Stomach (tissue), 9 donors: ENCODE data around the gene MPI. TPM values are rescaled to one million over a fixed set of nuclear protein-coding genes. Genes with fewer than 3 reads are reported as not detected.

Experiments
- DNase-seq, 2 donors: peaks; one replicate each; pipeline versions ENCODE4 v3.0.0 to v3.0.0-alpha.2; 2013 to 2019
- H3K27ac ChIP-seq, 5 donors: fragments of 200-600 bp in 4 of 5; sonication (generic) in 4 of 5; one replicate each; pipeline ENCODE4 v1.5.1; 2013 to 2019; ENCODE audit warnings: mild to moderate bottlenecking in 1 of 5, moderate library complexity in 1 of 5
- H3K27me3 ChIP-seq, 3 donors: fragments of 200-600 bp; sonication (generic); one replicate each; pipeline ENCODE4 v1.5.1; 2017 to 2019; ENCODE audit warnings: mixed run types in 1 of 3
- H3K36me3 ChIP-seq, 4 donors: fragments of 200-600 bp; sonication (generic); 1 replicate in 3 of 4; 2 replicates in 1 of 4; pipeline ENCODE4 v1.5.1; 2016 to 2019
- H3K4me1 ChIP-seq, 4 donors: fragments of 200-600 bp; sonication (generic); one replicate each; pipeline ENCODE4 v1.5.1; 2016 to 2019
- H3K4me3 ChIP-seq, 4 donors: fragments of 200-600 bp; sonication (generic) in 3 of 4; one replicate each; pipeline ENCODE4 v1.5.1; 2016 to 2019; ENCODE audit warnings: mild to moderate bottlenecking in 1 of 4
- H3K9me3 ChIP-seq, 4 donors: fragments of 200-600 bp; sonication (generic); one replicate each; pipeline ENCODE4 v1.5.1; 2016 to 2019
- EP300 ChIP-seq: sonication (generic); formaldehyde crosslinking; IDR thresholded peaks from one replicate; pipeline ENCODE4 v1.6.1; 2017; ENCODE audit warnings: antibody characterized with exemption
- POLR2A ChIP-seq, 4 donors: fragments of 450-650 bp; IDR thresholded peaks; one replicate each; pipeline ENCODE4 v1.6.1; 2016; ENCODE audit warnings: antibody characterized with exemption in 4 of 4, control low read depth in 2 of 4, mild to moderate bottlenecking in 1 of 4, moderate library complexity in 1 of 4
- POLR2AphosphoS5 ChIP-seq, 3 donors: sonication (generic); formaldehyde crosslinking; IDR thresholded peaks; one replicate each; pipeline ENCODE4 v1.6.1; 2016; ENCODE audit warnings: antibody characterized with exemption in 3 of 3
- WGBS, 5 donors: extraction: QIAGEN DNeasy Blood & Tissue Kit in 3 of 5; methylation state at CpG; one replicate each; pipeline versions ENCODE4 v1.1.5 to v1.1.7; 2013 to 2018; 5-methylcytosine and 5-hydroxymethylcytosine counted together
- intact Hi-C: fragments of 100-400 bp; cut with DNase I; formaldehyde crosslinking; loops from one replicate; pipeline ENCODE4 v1.15.1; 2023; ENCODE audit warnings: low total_unique reads
- polyA plus RNA-seq, 3 donors: library from polyadenylated mRNA; stranded (reverse); fragments of 200-250 nt; gene quantifications; one replicate each; pipeline ENCODE4 v1.2.3, GENCODE V29; 2013
- total RNA-seq, 5 donors: library from RNA; depleted of rRNA; stranded (reverse); fragments of >200 nt; gene quantifications; one replicate each; pipeline versions ENCODE4 v1.1.0 to v1.2.3, GENCODE V29; 2014 to 2016
- TF ChIP-seq, protein P1 (sequence below), 7 experiments: fragments of 450-650 bp in 4 of 7; fragments of 200-600 bp in 3 of 7; sonication (generic) in 3 of 7; IDR thresholded peaks; one replicate each; pipeline ENCODE4 v1.5.1; 2016 to 2019; ENCODE audit warnings: antibody characterized with exemption in 7 of 7, control low read depth in 2 of 7, mild to moderate bottlenecking in 1 of 7
- donor health status: healthy with polysubstance abuse.
- donor health status: Bipolar disorder and iron deficiency.
- donor health status: healthy.

MPI gene
- total and polyA plus RNA-seq, 8 donors: 17.0 to 35.7 (median 20.4) TPM

DNA sequence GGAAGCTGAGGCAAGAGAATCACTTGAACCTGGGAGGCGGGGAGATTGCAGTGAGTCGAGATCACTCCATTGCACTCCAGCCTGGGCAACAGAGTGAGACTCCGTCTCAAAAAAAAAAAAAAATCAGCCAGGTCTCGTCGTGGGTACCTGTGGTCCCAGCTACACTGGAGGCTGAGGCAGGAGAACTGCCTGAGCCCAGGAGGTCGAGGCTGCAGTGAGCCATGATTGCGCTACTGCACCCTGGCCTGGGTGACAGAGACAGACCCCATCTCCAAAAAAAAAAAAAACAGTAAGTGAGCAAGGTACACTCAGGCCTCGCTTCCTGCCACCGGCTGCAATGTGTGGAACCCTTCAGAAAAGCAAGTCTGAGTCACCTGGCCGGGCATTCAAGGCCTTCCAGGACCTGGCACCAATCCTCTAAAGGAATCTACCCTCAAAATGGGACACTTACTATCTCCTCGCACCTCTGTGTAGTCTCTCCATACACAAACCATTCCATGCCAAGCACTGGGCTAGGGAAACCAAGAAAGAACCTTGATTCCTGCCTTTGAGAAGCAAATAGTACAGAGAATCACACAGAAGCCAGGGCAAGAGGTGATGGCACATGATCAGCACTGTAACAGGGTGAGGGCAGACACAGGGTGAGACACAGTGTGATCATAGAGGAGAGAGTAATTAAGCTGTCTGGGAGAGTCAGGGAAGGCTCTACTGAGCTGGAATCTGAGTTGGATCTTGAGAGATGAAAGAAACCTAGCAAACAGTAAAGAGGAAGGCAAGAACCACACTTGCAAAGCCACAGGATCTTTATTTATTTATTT lies 26.4 kb upstream of the MPI start:
- 73 to 82% (median 76%) methylated on average over 11 of the region's 11 CpGs for WGBS, 5 donors
- H3K36me3 ChIP-seq: peaks cover 0 to 13% (median 6%) of the 10 kb centered on the region in 4 donors
- intact Hi-C loops: no loop called here
- peak overlapping the region in 4 of 5 donors; percentile 3 to 38 (median 20) for H3K27ac ChIP-seq
- H3K4me1 ChIP-seq: peaks cover 50 to 74% (median 60%) of the 10 kb centered on the region in 4 donors
- H3K4me3 ChIP-seq: no peak overlapping the region
- DNase-seq: no peak
- no peaks in the 10 kb centered on the region for H3K9me3 ChIP-seq
- TF ChIP-seq POLR2A (IDR thresholded peaks at IDR 0.05) (no peak), EP300 (no peak), POLR2AphosphoS5 (IDR thresholded peaks at IDR 0.05) (no peak)
- TF ChIP-seq, protein P1, sequence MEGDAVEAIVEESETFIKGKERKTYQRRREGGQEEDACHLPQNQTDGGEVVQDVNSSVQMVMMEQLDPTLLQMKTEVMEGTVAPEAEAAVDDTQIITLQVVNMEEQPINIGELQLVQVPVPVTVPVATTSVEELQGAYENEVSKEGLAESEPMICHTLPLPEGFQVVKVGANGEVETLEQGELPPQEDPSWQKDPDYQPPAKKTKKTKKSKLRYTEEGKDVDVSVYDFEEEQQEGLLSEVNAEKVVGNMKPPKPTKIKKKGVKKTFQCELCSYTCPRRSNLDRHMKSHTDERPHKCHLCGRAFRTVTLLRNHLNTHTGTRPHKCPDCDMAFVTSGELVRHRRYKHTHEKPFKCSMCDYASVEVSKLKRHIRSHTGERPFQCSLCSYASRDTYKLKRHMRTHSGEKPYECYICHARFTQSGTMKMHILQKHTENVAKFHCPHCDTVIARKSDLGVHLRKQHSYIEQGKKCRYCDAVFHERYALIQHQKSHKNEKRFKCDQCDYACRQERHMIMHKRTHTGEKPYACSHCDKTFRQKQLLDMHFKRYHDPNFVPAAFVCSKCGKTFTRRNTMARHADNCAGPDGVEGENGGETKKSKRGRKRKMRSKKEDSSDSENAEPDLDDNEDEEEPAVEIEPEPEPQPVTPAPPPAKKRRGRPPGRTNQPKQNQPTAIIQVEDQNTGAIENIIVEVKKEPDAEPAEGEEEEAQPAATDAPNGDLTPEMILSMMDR (IDR thresholded peaks at IDR 0.05): no peak
- no peaks in the 10 kb centered on the region for H3K27me3 ChIP-seq

DNA sequence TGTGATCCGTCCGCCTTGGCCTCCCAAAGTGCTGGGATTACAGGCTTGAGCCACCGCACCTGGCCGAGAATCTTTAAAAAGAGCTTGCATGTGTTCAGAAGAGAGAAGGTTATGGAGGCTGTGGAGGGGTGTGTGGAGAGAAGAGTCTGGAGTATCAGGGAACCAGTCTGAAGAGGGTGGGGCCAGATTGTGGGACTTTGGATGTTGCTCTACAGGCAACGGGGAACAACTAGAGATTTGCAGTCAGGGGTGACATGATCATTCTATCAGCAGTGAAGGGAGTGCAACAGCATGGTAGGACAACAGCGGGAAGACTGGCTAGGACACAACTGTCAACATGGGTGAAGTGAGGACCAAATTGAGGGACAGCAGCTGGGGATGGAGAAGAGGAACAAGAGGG lies 25.5 kb upstream of the MPI start:
- Histone ChIP-seq H3K9me3 (no peaks in the 10 kb centered on the region), H3K4me1 (peaks cover 51 to 74% (median 60%) of the 10 kb centered on the region in 4 donors), H3K36me3 (peaks cover 0 to 13% (median 6%) of the 10 kb centered on the region in 4 donors), H3K27ac (peak overlapping the region in 1 of 5 donors; percentile 26), H3K4me3 (no peak overlapping the region), H3K27me3 (no peaks in the 10 kb centered on the region)
- DNase-seq: no peak
- intact Hi-C loops: no loop called here
- TF ChIP-seq EP300 (no peak), POLR2A (IDR thresholded peaks at IDR 0.05) (no peak), POLR2AphosphoS5 (IDR thresholded peaks at IDR 0.05) (no peak)
- TF ChIP-seq, protein P1 (IDR thresholded peaks at IDR 0.05): no peak
- WGBS, 5 donors: 82 to 89% (median 87%) methylated on average over 6 of the region's 6 CpGs

DNA sequence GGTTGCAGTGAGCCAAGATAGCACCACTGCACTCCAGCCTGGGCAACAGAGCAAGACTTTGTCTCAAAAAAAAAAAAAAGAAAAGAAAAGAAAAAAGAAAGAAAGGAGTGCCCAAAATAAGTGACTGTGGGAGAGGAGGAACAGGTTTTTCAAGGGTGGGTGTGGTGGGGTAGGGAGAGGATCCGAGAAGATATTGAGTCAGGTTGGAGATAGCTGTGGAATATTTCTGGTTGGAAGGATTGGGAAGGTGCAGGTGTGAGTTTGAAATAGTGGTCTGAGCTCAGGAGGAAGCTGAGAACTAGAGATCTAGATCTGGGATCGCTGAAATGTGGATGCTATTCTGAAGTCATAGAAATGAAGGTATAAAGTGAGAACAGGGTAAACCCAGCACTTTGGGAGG lies 24.5 kb upstream of the MPI start:
- Histone ChIP-seq H3K4me1 (peaks cover 53 to 74% (median 61%) of the 10 kb centered on the region in 4 donors), H3K9me3 (no peaks in the 10 kb centered on the region), H3K27me3 (no peaks in the 10 kb centered on the region), H3K27ac (peak overlapping the region in 2 of 5 donors; percentile 10 to 18), H3K36me3 (peaks cover 0 to 13% (median 6%) of the 10 kb centered on the region in 4 donors), H3K4me3 (no peak overlapping the region)
- no peak for DNase-seq
- WGBS, 5 donors: 46 to 80% (median 61%) methylated on average over 2 of the region's 2 CpGs
- intact Hi-C loops: no loop called here
- TF ChIP-seq POLR2AphosphoS5 (IDR thresholded peaks at IDR 0.05) (no peak), POLR2A (IDR thresholded peaks at IDR 0.05) (no peak), EP300 (no peak)
- TF ChIP-seq, protein P1 (IDR thresholded peaks at IDR 0.05): no peak

DNA sequence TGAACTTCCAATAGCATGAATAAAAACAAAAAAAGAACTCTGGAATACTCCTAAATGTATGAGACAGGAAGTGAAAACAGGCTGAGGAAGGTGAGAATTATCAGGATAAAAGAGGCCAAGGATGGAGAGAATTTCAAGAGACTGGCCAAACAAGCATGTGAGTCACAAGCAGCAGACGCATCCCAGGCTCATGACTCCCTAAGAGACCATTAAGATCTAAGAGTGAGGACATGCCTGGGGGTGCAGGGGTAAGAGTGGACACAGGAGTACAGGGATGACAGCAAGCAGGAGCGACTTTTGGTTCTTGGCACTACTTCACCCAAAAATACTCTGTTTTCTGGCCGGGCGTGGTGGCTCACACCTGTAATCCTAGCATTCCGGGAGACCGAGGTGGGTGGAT lies 23.8 kb upstream of the MPI start:
- TF ChIP-seq POLR2AphosphoS5 (IDR thresholded peaks at IDR 0.05): peak in 1 of 3 donors; percentile 16
- TF ChIP-seq, protein P1 (IDR thresholded peaks at IDR 0.05): no peak
- TF ChIP-seq POLR2A (IDR thresholded peaks at IDR 0.05): no peak
- TF ChIP-seq EP300: no peak
- Histone ChIP-seq H3K27me3 (no peaks in the 10 kb centered on the region), H3K27ac (peak overlapping the region in 3 of 5 donors; percentile 26 to 95 (median 94)), H3K4me1 (peaks cover 60 to 81% (median 69%) of the 10 kb centered on the region in 4 donors), H3K4me3 (no peak overlapping the region), H3K36me3 (peaks cover 0 to 13% (median 6%) of the 10 kb centered on the region in 4 donors), H3K9me3 (no peaks in the 10 kb centered on the region)
- intact Hi-C loops: no loop called here
- DNase-seq: no peak
- WGBS, 5 donors: 71 to 82% (median 73%) methylated on average over 6 of the region's 6 CpGs
